Gastroesophageal sphincter (tissue), 4 donors: Measurements from ENCODE around the gene NDOR1. TPM values are rescaled to one million over a fixed set of nuclear protein-coding genes. Genes with fewer than 3 reads are reported as not detected.

Source experiments
- ATAC-seq: fragments of 150-250 bp; one replicate; pipeline ENCODE4 v1.9.1; 2016; ENCODE audit warnings: mild to moderate bottlenecking, moderate library complexity
- H3K27ac ChIP-seq, 4 donors: fragments of 200-600 bp; sonication (generic) in 3 of 4; 1 replicate in 3 of 4; 2 replicates in 1 of 4; pipeline ENCODE4 v1.5.1; 2016 to 2019
- H3K27me3 ChIP-seq: fragments of 200-600 bp; sonication (generic); one replicate; pipeline ENCODE4 v1.5.1; 2019
- H3K36me3 ChIP-seq, 2 donors: fragments of 200-600 bp; sonication (generic); one replicate each; pipeline ENCODE4 v1.5.1; 2019; ENCODE audit warnings: control low read depth in 1 of 2
- H3K4me1 ChIP-seq, 3 donors: fragments of 200-600 bp; sonication (generic); 1 replicate in 2 of 3; 2 replicates in 1 of 3; pipeline ENCODE4 v1.5.1; 2016 to 2019; ENCODE audit warnings: control low read depth in 2 of 3
- H3K4me3 ChIP-seq, 2 donors: fragments of 200-600 bp; sonication (generic); one replicate each; pipeline ENCODE4 v1.5.1; 2019; ENCODE audit warnings: mild to moderate bottlenecking in 1 of 2, moderate library complexity in 1 of 2
- H3K9me3 ChIP-seq, 3 donors: fragments of 200-600 bp; sonication (generic); one replicate each; pipeline ENCODE4 v1.5.1; 2017 to 2019; ENCODE audit warnings: control low read depth in 2 of 3
- CTCF ChIP-seq, 4 experiments: fragments of 200-600 bp in 2 of 4; fragments of 450-650 bp in 2 of 4; sonication (generic) in 1 of 4; IDR thresholded peaks; one replicate each; pipeline ENCODE4 v1.5.1; 2017 to 2019; ENCODE audit warnings: antibody characterized with exemption in 4 of 4, mild to moderate bottlenecking in 2 of 4, moderate library complexity in 2 of 4
- EP300 ChIP-seq: sonication (generic); formaldehyde crosslinking; IDR thresholded peaks from one replicate; pipeline ENCODE4 v1.6.1; 2017; ENCODE audit warnings: antibody characterized with exemption, mild to moderate bottlenecking
- POLR2A ChIP-seq, 2 donors: fragments of 450-650 bp; IDR thresholded peaks; one replicate each; pipeline ENCODE4 v1.6.1; 2017; ENCODE audit warnings: antibody characterized with exemption in 2 of 2, mild to moderate bottlenecking in 2 of 2, moderate library complexity in 1 of 2
- POLR2AphosphoS5 ChIP-seq: sonication (generic); formaldehyde crosslinking; IDR thresholded peaks from one replicate; pipeline ENCODE4 v1.6.1; 2017; ENCODE audit warnings: antibody characterized with exemption
- WGBS, 2 donors: methylation state at CpG; one replicate each; pipeline ENCODE4 v1.1.5; 2018; ENCODE audit warnings: low coverage in 1 of 2; 5-methylcytosine and 5-hydroxymethylcytosine counted together
- total RNA-seq, 4 donors: library from RNA; depleted of rRNA; stranded (reverse); fragments of >200 nt; gene quantifications; one replicate each; pipeline ENCODE4 v1.1.0, GENCODE V29; 2016

The NDOR1 gene
- total RNA-seq, 4 donors from 2014 or later: 4.6 to 9.8 (median 7.6) TPM

- ATAC-seq: no peak
- no peaks in the 10 kb centered on the region for H3K9me3 ChIP-seq
- H3K27ac ChIP-seq: no peak overlapping the region
- peaks cover 66% of the 10 kb centered on the region for H3K27me3 ChIP-seq
- no peaks in the 10 kb centered on the region for H3K36me3 ChIP-seq
- TF ChIP-seq POLR2AphosphoS5 (no peak), POLR2A (IDR thresholded peaks at IDR 0.05) (no peak), EP300 (no peak), CTCF (IDR thresholded peaks at IDR 0.05) (no peak)
- no peak overlapping the region for H3K4me3 ChIP-seq
- H3K4me1 ChIP-seq: peaks cover 0 to 32% (median 15%) of the 10 kb centered on the region in 3 donors
- 60 to 100% methylated on average over 1 of the region's 40 CpGs for WGBS, 2 donors
Observed at GRCh38 chr9:137233143-137233980, 27.9 kb downstream of the NDOR1 start.

GRCh38 chr9:137234055-137234697 is 28.7 kb downstream of the NDOR1 start:
- H3K36me3 ChIP-seq: no peaks in the 10 kb centered on the region
- H3K27me3 ChIP-seq: peaks cover 58% of the 10 kb centered on the region
- TF ChIP-seq POLR2A (IDR thresholded peaks at IDR 0.05): no peak
- TF ChIP-seq POLR2AphosphoS5: no peak
- TF ChIP-seq EP300: no peak
- no peak for TF ChIP-seq CTCF (IDR thresholded peaks at IDR 0.05)
- peaks cover 0 to 40% (median 23%) of the 10 kb centered on the region in 3 donors for H3K4me1 ChIP-seq
- no CpG with 5 or more reads among the region's 40 CpGs for WGBS, 2 donors
- H3K27ac ChIP-seq: no peak overlapping the region
- H3K4me3 ChIP-seq: no peak overlapping the region
- no peaks in the 10 kb centered on the region for H3K9me3 ChIP-seq
- no peak for ATAC-seq

- 55 to 64% methylated on average over 3 to 4 of the region's 18 CpGs for WGBS, 2 donors
- Histone ChIP-seq H3K36me3 (no peaks in the 10 kb centered on the region), H3K27me3 (peaks cover 51% of the 10 kb centered on the region), H3K27ac (no peak overlapping the region), H3K9me3 (no peaks in the 10 kb centered on the region), H3K4me1 (peaks cover 0 to 48% (median 29%) of the 10 kb centered on the region in 3 donors), H3K4me3 (no peak overlapping the region)
- TF ChIP-seq POLR2A (IDR thresholded peaks at IDR 0.05) (no peak), POLR2AphosphoS5 (no peak), CTCF (IDR thresholded peaks at IDR 0.05) (no peak), EP300 (no peak)
- ATAC-seq: no peak
Observed at GRCh38 chr9:137234758-137235423, 29.4 kb downstream of the NDOR1 start.

- 49% methylated on average over 2 of the region's 35 CpGs; no CpG with 5 or more reads in 1 of the 2 donors for WGBS, 2 donors
- Histone ChIP-seq H3K4me1 (peaks cover 0 to 54% (median 29%) of the 10 kb centered on the region in 3 donors), H3K27me3 (peaks cover 43% of the 10 kb centered on the region), H3K36me3 (no peaks in the 10 kb centered on the region), H3K9me3 (no peaks in the 10 kb centered on the region), H3K4me3 (peak overlapping the region; percentile 15 to 44), H3K27ac (peak overlapping the region in 1 of 4 donors; percentile 38)
- TF ChIP-seq POLR2AphosphoS5: no peak
- no peak for TF ChIP-seq POLR2A (IDR thresholded peaks at IDR 0.05)
- TF ChIP-seq EP300: no peak
- TF ChIP-seq CTCF (IDR thresholded peaks at IDR 0.05): no peak
- no peak for ATAC-seq
Observed at GRCh38 chr9:137235424-137236237, 30.1 kb downstream of the NDOR1 start.
